Caco-2 (cell line): Measurements from ENCODE around the gene MT1E. TPM values are rescaled to one million over a fixed set of nuclear protein-coding genes. Genes with fewer than 3 reads are reported as not detected.

Source experiments
- BruUV-seq: library from RNA; stranded (reverse); fragments of 400-500 nt; replicated peaks from 2 replicates; lab custom pipeline; 2021; lab: Mats Ljungman, UMichigan
- CTCF ChIA-PET: fragments of 300-600 bp; sonication (Branson Sonifier 250); formaldehyde crosslinking; loops from one replicate; lab custom pipeline; 2022; ENCODE audit warnings: antibody characterized with exemption; lab: Charles Lee
- POLR2A ChIA-PET: fragments of 300-600 bp; sonication (Branson Sonifier 250); formaldehyde crosslinking; loops from one replicate; lab custom pipeline; 2022; ENCODE audit warnings: antibody characterized with exemption; lab: Charles Lee
- DNase-seq, 2 experiments: peaks; one replicate each; pipeline versions ENCODE4 v3.0.0 to v3.0.0-alpha.2; 2020 to 2022
- H3K27me3 ChIP-seq: replicated peaks from 2 replicates; pipeline ENCODE4 v1.6.0; 2011; ENCODE audit warnings: low read length; ENCODE audit not compliant: control insufficient read depth, insufficient read depth
- H3K36me3 ChIP-seq: 2 replicates; pipeline ENCODE4 v1.5.1; 2011; ENCODE audit warnings: low read length; ENCODE audit not compliant: control insufficient read depth, insufficient read depth
- H3K4me1 ChIP-seq: fragments of 250-450 bp; sonication (Bioruptor Pico); 2 replicates; pipeline ENCODE4 v1.5.1; 2020; ENCODE audit warnings: mild to moderate bottlenecking
- H3K4me3 ChIP-seq: 2 replicates; pipeline ENCODE4 v1.5.1; 2011; ENCODE audit warnings: low read depth, mild to moderate bottlenecking, control low read depth, low read length
- H3K9me3 ChIP-seq: fragments of 250-450 bp; sonication (Bioruptor Pico); 2 replicates; pipeline ENCODE4 v1.5.1; 2020; ENCODE audit warnings: mild to moderate bottlenecking, moderate library complexity
- H3K27ac Mint-ChIP-seq: one replicate; pipeline ENCODE4 v1.8.0; 2022; ENCODE audit warnings: mixed read lengths; ENCODE audit not compliant: unreplicated experiment
- H3K27me3 Mint-ChIP-seq: one replicate; pipeline ENCODE4 v1.8.0; 2022; ENCODE audit warnings: mixed read lengths; ENCODE audit not compliant: insufficient read depth, unreplicated experiment
- H3K36me3 Mint-ChIP-seq: one replicate; pipeline ENCODE4 v1.8.0; 2022; ENCODE audit warnings: mild to moderate bottlenecking, mixed read lengths; ENCODE audit not compliant: insufficient read depth, unreplicated experiment
- H3K4me1 Mint-ChIP-seq: one replicate; pipeline ENCODE4 v1.8.0; 2022; ENCODE audit warnings: low read depth, mixed read lengths; ENCODE audit not compliant: unreplicated experiment
- H3K4me3 Mint-ChIP-seq: one replicate; pipeline ENCODE4 v1.8.0; 2022; ENCODE audit warnings: mild to moderate bottlenecking, moderate library complexity, mixed read lengths; ENCODE audit not compliant: unreplicated experiment
- H3K9me3 Mint-ChIP-seq: one replicate; pipeline ENCODE4 v1.8.0; 2022; ENCODE audit warnings: mixed read lengths; ENCODE audit not compliant: unreplicated experiment
- CTCF ChIP-seq, 2 experiments: fragments of 200-600 bp in 1 of 2; IDR thresholded peaks; 1 replicate in 1 of 2; 2 replicates in 1 of 2; pipeline versions ENCODE4 v1.5.1 to v1.8.0; 2011 to 2022; ENCODE audit warnings: antibody characterized with exemption in 1 of 2, control low read depth in 1 of 2, inconsistent platforms in 1 of 2, low read depth in 1 of 2, low read length in 1 of 2, mild to moderate bottlenecking in 1 of 2, moderate library complexity in 1 of 2; ENCODE audit not compliant: insufficient read depth in 1 of 2, severe bottlenecking in 1 of 2, unreplicated experiment in 1 of 2
- intact Hi-C: fragments of 100-400 bp; cut with micrococcal nuclease; formaldehyde crosslinking; loops from one replicate; pipeline ENCODE4 v1.10.0; 2022; ENCODE audit not compliant: unreplicated experiment
- total RNA-seq: library from RNA; stranded (reverse); gene quantifications from 2 replicates; pipeline ENCODE4 v1.2.3, GENCODE V29; 2022

The MT1E gene
- total RNA-seq, 1 experiment from 2014 or later: 2.0 TPM

- no TSS peak for BruUV-seq
Measured at GRCh38 chr16:56625943-56626654, 518 bp downstream of the MT1E start.

DNA sequence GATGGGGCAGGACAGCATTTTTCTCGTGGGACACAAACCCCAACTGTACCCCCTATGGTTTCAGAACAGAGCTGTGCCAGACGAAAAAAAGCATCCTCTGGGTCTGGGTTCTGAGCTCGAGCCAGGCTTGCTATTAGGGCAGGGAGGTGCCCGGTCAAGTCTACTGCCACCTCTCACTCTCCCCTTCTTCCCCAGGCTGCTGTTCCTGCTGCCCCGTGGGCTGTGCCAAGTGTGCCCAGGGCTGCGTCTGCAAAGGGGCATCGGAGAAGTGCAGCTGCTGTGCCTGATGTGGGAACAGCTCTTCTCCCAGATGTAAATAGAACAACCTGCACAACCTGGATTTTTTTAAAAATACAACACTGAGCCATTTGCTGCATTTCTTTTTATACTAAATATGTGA is 1.1 kb downstream of the MT1E start:
- ChIA-PET CTCF (no interaction called here), POLR2A (no interaction called here)
- no peaks in the 10 kb centered on the region for H3K36me3 Mint-ChIP-seq
- TF ChIP-seq CTCF (IDR thresholded peaks at IDR 0.05; ENCODE audit: insufficient read depth in 1 of 2, low read depth in 1 of 2, low read length in 1 of 2, severe bottlenecking in 1 of 2, unreplicated experiment in 1 of 2): no peak
- H3K9me3 ChIP-seq: no peaks in the 10 kb centered on the region
- no peak overlapping the region for H3K4me3 ChIP-seq
- no peaks in the 10 kb centered on the region for H3K4me1 ChIP-seq
- peaks cover 1% of the 10 kb centered on the region for H3K4me1 Mint-ChIP-seq
- intact Hi-C loops: no loop called here
- H3K27me3 ChIP-seq: no peaks in the 10 kb centered on the region; the same call in 1 of the 2 replicates
- no TSS peak for BruUV-seq
- no peaks in the 10 kb centered on the region for H3K36me3 ChIP-seq
- peaks cover 10% of the 10 kb centered on the region for H3K27me3 Mint-ChIP-seq
- no peak for DNase-seq
- H3K27ac Mint-ChIP-seq: no peak overlapping the region
- H3K9me3 Mint-ChIP-seq: no peaks in the 10 kb centered on the region
- H3K4me3 Mint-ChIP-seq: no peak overlapping the region

More at GRCh38 chr16:56625943-56626654, 518 bp downstream of the MT1E start:
- DNase-seq: no peak
- no peaks in the 10 kb centered on the region for H3K4me1 Mint-ChIP-seq
- intact Hi-C loops: no loop called here
- CTCF ChIA-PET: interaction anchor here (0.6 to 1.1 kb wide), 2 partner anchors 24 to 75 kb away, joined by 3 read pairs; no protein-coding TSS in a partner anchor
- H3K9me3 Mint-ChIP-seq: no peaks in the 10 kb centered on the region
- POLR2A ChIA-PET: no interaction called here
- TF ChIP-seq CTCF (IDR thresholded peaks at IDR 0.05; ENCODE audit: insufficient read depth in 1 of 2, low read depth in 1 of 2, low read length in 1 of 2, severe bottlenecking in 1 of 2, unreplicated experiment in 1 of 2): no peak
- Histone ChIP-seq H3K36me3 (no peaks in the 10 kb centered on the region), H3K4me1 (no peaks in the 10 kb centered on the region), H3K4me3 (no peak overlapping the region), H3K9me3 (no peaks in the 10 kb centered on the region), H3K27me3 (no peaks in the 10 kb centered on the region)
- no peaks in the 10 kb centered on the region for H3K36me3 Mint-ChIP-seq
- H3K27ac Mint-ChIP-seq: no peak overlapping the region
- peaks cover 6% of the 10 kb centered on the region for H3K27me3 Mint-ChIP-seq
- H3K4me3 Mint-ChIP-seq: peak overlapping the region; percentile 71

- Mint-ChIP-seq H3K27ac (no peak overlapping the region), H3K27me3 (peaks cover 21% of the 10 kb centered on the region), H3K9me3 (no peaks in the 10 kb centered on the region), H3K36me3 (no peaks in the 10 kb centered on the region), H3K4me3 (no peak overlapping the region), H3K4me1 (peaks cover 5% of the 10 kb centered on the region)
- Histone ChIP-seq H3K4me1 (no peaks in the 10 kb centered on the region), H3K4me3 (no peak overlapping the region), H3K27me3 (peaks cover 6% of the 10 kb centered on the region; the same call in 1 of the 2 replicates), H3K9me3 (no peaks in the 10 kb centered on the region), H3K36me3 (no peaks in the 10 kb centered on the region)
- CTCF ChIA-PET: no interaction called here
- TF ChIP-seq CTCF (IDR thresholded peaks at IDR 0.05; ENCODE audit: insufficient read depth in 1 of 2, low read depth in 1 of 2, low read length in 1 of 2, severe bottlenecking in 1 of 2, unreplicated experiment in 1 of 2): no peak
- DNase-seq: no peak
- no TSS peak for BruUV-seq
- POLR2A ChIA-PET: no interaction called here
- intact Hi-C loops: no loop called here
Measured at GRCh38 chr16:56628486-56629350, 3.1 kb downstream of the MT1E start.
